MM.1S (cell line): ENCODE data around the gene SPOCK1.

Experiments used
- EZH2 ChIP-seq: fragments of 300-600 bp; sonication (generic); optimal IDR thresholded peaks from 2 replicates; pipeline ENCODE3; 2017; ENCODE audit warnings: low read depth, mild to moderate bottlenecking, antibody characterized with exemption, low read length, mixed read lengths
- EZH2phosphoT487 ChIP-seq: fragments of 300-600 bp; sonication (generic); IDR thresholded peaks from 2 replicates; pipeline ENCODE4 v1.6.1; 2018; ENCODE audit warnings: antibody characterized with exemption, low read length
- TF ChIP-seq, protein P1 (sequence below): fragments of 300-600 bp; sonication (generic); IDR thresholded peaks from 2 replicates; pipeline ENCODE4 v1.5.1; 2016; ENCODE audit warnings: antibody characterized with exemption, low read length, mixed read lengths

DNA sequence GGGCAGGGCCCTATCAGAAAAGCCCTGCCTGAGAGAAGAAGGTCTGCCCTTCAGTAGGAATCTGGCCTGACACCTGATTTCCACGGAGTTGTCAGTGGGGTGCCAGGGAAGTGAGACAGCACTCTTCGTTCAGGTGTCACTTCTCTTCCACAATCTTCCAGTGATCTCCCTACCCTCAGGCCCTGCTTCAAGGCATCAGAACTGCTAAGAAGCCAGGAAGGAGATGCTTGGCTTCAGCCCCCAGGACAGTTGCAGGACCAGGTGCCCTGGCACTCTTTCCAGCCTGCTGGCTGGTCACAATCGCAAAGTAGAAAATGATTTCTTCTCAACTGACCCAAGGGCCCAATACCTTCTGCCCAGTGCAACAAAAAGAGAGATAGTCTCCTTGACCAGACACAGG is 50.3 kb downstream of the SPOCK1 start:
- TF ChIP-seq, protein P1, sequence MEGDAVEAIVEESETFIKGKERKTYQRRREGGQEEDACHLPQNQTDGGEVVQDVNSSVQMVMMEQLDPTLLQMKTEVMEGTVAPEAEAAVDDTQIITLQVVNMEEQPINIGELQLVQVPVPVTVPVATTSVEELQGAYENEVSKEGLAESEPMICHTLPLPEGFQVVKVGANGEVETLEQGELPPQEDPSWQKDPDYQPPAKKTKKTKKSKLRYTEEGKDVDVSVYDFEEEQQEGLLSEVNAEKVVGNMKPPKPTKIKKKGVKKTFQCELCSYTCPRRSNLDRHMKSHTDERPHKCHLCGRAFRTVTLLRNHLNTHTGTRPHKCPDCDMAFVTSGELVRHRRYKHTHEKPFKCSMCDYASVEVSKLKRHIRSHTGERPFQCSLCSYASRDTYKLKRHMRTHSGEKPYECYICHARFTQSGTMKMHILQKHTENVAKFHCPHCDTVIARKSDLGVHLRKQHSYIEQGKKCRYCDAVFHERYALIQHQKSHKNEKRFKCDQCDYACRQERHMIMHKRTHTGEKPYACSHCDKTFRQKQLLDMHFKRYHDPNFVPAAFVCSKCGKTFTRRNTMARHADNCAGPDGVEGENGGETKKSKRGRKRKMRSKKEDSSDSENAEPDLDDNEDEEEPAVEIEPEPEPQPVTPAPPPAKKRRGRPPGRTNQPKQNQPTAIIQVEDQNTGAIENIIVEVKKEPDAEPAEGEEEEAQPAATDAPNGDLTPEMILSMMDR = no peak
- TF ChIP-seq EZH2 = no peak
- TF ChIP-seq EZH2phosphoT487 = no peak
